Activated naive CD4-positive, alpha-beta T cell treated with anti-CD3 and anti-CD28 coated beads, Interleukin-2, amount 50 U/mL, for 16 hours (primary cell): ENCODE results near the gene LRRC51.

ENCODE experiments used
- DNase-seq: peaks from one replicate; pipeline ENCODE4 v3.0.0-alpha.2; 2020

Gene LRRC51

DNA sequence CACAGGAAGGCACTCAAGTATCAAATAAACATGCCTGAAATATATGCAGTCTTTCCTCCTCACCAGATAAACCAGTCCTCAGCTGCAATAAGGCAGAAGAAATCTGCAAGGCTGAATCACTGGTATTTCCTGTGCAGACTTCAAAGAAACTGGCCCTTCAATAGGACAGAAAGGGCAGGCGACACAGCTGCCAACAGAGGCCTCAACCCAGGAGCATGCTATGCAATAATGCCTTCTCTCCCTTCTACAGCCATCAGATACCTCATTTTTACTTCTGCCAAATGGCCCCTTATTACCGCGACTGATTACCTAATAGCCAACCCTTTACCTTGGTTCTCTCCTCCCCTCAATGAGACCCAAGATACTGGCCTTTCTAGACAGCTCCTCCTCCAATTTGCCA is 8.3 kb upstream of the LRRC51 start:
- no peak for DNase-seq

DNA sequence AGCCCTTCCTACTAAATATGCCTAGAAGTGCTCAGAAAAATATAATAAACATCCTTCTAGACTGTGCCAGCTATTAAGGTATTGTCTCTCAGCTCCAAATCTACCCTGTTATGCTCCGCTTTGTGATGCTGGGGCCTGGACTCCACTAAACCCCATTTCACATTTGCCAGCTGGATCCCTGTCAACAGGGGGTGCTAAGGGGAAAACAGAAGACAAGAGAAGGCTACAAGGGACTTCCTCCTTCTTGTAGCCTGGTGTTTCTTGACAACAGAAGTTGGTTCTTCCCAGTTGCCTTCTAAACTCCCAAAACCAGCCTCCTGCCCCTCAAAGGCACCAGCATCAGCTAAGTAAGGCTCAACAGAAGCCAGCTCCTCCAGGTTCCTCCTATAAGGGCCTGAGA is 5.5 kb upstream of the LRRC51 start:
- no peak for DNase-seq

- no peak for DNase-seq
Observed at GRCh38 chr11:72075756-72076155, 4.9 kb upstream of the LRRC51 start.

- DNase-seq = no peak
Observed at GRCh38 chr11:72078477-72078876, 2.2 kb upstream of the LRRC51 start.

- DNase-seq = no peak
Observed at GRCh38 chr11:72079819-72080325, 778 bp upstream of the LRRC51 start.

GRCh38 chr11:72081184-72081644 is 564 bp downstream of the LRRC51 start:
- DNase-seq = no peak

- DNase-seq = no peak
Observed at GRCh38 chr11:72081821-72082453, 1.3 kb downstream of the LRRC51 start.

DNA sequence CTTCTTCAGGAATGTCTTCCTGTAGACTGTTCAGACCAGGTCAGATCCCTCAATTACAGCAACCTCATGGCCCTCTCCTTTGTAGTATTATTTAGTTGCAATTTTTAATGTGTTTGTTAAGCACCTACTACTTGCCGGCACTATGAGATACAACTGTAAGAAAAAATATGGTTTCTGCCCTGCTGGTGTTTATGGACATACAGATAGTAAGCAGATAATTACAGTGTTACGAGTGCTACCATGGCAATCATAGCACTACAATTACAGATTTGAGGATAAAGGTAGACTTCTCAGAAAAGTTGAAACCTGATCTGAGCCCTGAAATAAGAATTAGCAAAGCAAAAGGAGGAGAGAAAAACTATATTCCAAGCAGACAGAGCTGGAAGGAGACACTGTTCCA is 2.8 kb downstream of the LRRC51 start:
- DNase-seq = no peak

GRCh38 chr11:72084076-72084475 is 3.4 kb downstream of the LRRC51 start:
- DNase-seq = no peak

DNA sequence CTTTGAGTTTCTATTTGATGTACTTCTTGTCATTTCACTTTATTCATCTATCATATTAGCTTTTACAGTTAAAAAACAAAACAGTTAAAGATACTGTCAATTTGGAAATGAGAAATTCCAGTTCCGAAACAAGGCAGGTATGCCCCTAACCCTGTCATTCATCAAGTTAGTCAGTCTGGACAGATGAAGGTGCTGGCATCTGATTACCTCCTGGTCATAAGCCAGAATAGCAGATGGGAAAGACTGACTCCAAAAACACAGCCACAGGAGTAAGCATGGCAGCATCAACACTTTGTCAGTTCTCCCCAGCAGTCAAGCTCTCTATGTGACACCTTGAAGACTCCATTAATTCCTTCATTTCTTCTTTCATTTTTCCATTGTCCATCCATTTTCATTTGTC is 4.3 kb downstream of the LRRC51 start:
- DNase-seq = no peak

GRCh38 chr11:72085621-72086351 is 5.1 kb downstream of the LRRC51 start:
- DNase-seq = no peak

GRCh38 chr11:72088076-72088808 is 7.6 kb downstream of the LRRC51 start:
- no peak for DNase-seq

DNA sequence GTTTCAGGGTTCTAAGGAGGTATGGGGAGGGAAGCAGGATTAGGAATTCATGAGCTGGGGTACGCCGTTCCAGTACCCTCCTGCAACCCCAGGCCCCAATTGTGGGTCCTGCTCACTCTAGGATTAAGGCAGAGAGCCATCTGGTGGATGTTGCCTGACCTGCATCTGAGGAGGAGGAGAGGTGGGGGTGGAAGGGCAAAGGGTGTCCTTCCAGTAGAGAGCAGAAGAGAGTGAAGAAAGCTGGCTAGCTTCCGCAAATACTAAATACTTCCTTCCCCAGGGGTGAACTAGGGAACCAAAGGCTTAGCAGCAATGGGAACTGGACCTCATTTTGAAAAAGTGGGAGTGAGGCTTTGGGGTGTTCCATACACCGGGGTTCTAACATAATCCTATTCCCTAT is 10.6 kb downstream of the LRRC51 start:
- peak; percentile 74 for DNase-seq

DNA sequence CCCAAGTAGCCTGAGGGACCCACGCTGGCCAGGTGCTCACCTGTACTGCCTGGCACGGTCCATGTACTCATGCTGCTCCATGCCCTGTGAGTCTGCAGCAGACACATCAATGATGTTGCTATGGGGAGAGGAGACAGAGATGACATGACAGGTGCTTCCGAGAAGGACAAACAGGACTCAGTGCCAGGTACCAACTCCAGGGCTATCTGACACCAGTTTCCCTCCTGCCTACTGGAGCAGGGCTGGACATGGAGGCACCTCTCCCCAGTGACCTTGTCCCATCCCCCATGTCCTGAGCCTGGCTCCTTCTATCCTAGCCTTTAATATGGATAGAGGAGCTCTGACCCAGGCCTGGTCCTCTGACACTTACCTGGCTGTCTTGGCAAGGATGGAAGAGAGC is 18.1 kb downstream of the LRRC51 start:
- DNase-seq = no peak

- DNase-seq = no peak
Observed at GRCh38 chr11:72100009-72100408, 19.4 kb downstream of the LRRC51 start.

DNA sequence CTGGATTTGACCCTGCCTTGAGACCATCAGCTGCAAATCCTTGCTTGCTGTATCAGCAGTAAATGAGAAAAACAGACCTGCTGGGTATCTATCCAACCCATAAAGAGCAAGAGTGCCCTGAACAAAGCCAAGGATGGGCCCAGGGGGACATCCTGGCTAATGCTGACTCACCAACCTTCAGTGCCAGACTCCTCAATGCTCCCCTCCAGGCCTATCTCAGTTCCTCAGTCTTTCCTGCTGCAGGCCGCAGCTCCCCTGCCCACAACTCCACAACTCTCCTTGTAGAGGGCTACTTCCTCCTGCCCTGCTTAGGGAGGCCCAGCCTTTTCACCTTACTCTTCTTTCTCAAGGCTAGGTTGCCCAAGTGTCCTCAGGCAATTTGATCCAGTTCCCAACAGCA is 19.8 kb downstream of the LRRC51 start:
- DNase-seq = no peak

DNA sequence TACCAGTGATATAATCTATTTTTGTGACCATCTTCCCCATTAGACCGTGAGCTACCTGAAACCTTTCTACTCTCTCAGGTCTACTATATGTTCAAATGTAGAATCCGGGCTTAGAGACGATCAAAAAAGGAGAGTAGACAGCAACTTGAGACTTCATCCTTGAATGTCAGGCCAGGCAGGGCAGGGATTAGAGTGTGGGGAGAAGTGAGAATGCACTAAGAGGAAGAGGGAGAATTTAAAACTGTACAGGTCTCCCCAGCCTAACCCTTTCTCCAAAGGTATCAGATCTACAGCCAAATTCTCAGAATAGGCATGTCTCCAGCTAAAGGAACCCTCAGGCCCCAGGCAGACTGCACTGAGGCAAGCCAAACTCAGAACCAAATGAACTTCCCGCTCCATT is 21.5 kb downstream of the LRRC51 start:
- DNase-seq = no peak

DNA sequence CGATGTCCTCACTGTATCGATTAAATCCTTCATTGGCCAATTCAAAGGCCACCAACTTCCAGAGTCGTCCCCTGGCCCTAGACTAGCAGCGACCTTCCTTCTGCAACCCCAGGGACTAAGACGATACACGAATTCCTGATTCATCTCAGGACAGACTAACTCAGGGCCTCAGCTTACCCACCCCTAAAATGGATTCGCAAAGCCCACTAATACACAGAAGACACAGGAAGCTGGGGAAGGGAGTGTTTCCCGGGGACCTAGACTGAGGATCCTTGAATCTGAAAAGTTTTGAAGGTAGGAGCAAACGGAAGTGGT is 21.9 kb downstream of the LRRC51 start:
- no peak for DNase-seq

GRCh38 chr11:72102946-72103753 is 22.5 kb downstream of the LRRC51 start, which contains the start of gene LAMTOR1:
Gene LAMTOR1 (minus strand): TSS chr11:72103297. CDS start chr11:72103224, 73 bp downstream.
- DNase-seq = peak; percentile 98

DNA sequence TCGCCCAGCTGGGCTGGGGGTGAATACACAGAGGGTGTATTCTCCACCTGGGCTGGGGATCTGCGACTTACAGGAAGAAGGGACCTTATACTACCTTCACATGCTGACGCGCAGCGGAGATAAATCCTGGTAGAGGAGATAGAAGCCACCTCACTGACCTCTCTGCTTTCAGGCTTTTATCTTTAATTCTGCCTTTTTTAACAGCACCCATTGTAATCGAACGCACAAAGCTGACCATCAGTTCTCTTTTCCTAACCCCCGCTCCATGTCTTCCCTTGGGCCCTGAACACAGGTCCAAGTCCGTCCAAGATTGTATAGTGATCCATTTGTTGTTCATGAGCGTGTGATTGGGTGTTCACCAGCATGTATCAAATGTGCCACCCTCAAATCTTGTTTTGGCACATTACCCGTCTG is 23.1 kb downstream of the LRRC51 start:
- DNase-seq = peak; percentile 16

DNA sequence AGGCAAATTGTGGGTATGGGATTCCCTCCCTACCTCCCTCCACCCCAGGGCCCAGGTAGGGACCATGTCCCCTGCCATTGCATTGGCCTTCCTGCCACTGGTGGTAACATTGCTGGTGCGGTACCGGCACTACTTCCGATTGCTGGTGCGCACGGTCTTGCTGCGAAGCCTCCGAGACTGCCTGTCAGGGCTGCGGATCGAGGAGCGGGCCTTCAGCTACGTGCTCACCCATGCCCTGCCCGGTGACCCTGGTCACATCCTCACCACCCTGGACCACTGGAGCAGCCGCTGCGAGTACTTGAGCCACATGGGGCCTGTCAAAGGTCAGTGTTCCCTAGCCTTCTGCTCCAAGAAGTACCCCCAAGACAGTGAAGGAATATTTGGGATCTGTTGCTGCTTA is 25.2 kb downstream of the LRRC51 start, which contains the start of gene TOMT:
TSS of gene TOMT (plus strand) at position 37 of the 400 bp plus-strand sequence. CDS start at position 65, 28 bp downstream.
- DNase-seq = no peak

DNA sequence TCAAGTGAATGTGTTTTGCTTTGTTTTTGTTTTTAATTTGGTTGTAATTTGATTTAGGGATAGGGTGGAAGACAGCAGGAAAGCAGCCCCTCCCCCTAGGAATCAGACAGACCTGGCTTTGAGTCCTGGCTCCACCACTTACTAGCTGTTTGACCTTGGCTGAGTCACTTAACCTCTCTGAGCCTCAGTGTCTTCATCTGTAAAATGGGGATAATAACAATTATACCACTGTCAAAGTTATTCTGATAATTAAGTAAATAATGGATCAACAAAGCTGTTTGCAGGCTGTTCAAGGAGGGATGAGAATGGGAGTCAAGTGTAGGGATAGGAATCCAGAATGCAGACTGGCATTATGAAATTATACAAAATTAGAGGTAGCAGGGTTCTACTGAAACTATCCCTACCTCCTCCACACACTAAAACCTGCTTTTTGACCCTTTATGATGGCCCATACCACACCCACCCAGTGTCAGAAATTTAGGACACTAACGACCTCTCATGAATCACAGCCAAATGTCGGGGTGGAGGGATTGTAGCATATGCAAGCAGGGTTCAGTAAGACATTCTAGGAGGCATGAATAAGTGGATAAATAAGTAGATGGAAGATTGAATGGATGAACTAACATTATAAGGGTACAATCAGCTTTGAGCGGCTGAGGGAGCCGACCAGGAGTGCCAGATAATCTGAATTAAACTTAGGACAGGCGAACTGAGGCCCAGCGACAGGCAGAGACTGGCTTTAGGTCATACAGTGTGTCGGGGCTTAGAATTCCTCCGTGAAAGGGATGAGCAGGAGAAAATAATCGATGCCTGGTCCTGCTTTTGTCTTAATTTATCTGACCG is 30.9 kb downstream of the LRRC51 start:
- no peak for DNase-seq
